ENCODE data around the gene KIF2C.
"Not testable (repeated sequence)": the region's sequence is repeated elsewhere in the genome, so short reads cannot be mapped to it uniquely, and the experiment has no call there.

Gene KIF2C

GRCh38 chr1:44720281-44720680 is 19.4 kb upstream of the KIF2C start:
- DNase-seq, result no peak

GRCh38 chr1:44721485-44722361 is 17.9 kb upstream of the KIF2C start:
- DNase-seq, result peak; percentile 73

GRCh38 chr1:44723064-44723463 is 16.6 kb upstream of the KIF2C start:
- peak; percentile 21 for DNase-seq

- peak; percentile 57 for DNase-seq
Measured at GRCh38 chr1:44723496-44724295, 15.9 kb upstream of the KIF2C start.

GRCh38 chr1:44724296-44724954 is 15.2 kb upstream of the KIF2C start:
- no peak for DNase-seq

- DNase-seq, result no peak
Measured at GRCh38 chr1:44724955-44725698, 14.5 kb upstream of the KIF2C start.

GRCh38 chr1:44730741-44731512 is 8.7 kb upstream of the KIF2C start, which contains the start of gene RNU5D-1:
Gene RNU5D-1 (minus strand): TSS chr1:44731170.
- DNase-seq, result peak; percentile 94

GRCh38 chr1:44733365-44733764 is 6.3 kb upstream of the KIF2C start:
- no peak for DNase-seq

- DNase-seq, result no peak
Measured at GRCh38 chr1:44733784-44734183, 5.9 kb upstream of the KIF2C start.

GRCh38 chr1:44735992-44736391 is 3.6 kb upstream of the KIF2C start:
- DNase-seq, result no peak

- DNase-seq, result not testable (repeated sequence)
Measured at GRCh38 chr1:44738953-44739306, 707 bp upstream of the KIF2C start.

- no peak for DNase-seq
Measured at GRCh38 chr1:44740179-44740617, 561 bp downstream of the KIF2C start.

- no peak for DNase-seq
Measured at GRCh38 chr1:44743211-44743610, 3.6 kb downstream of the KIF2C start.

- DNase-seq, result no peak
Measured at GRCh38 chr1:44747878-44748277, 8.2 kb downstream of the KIF2C start.

- DNase-seq, result no peak
Measured at GRCh38 chr1:44757420-44757819, 17.8 kb downstream of the KIF2C start.

GRCh38 chr1:44759077-44759476 is 19.4 kb downstream of the KIF2C start:
- no peak for DNase-seq

GRCh38 chr1:44760876-44761275 is 21.2 kb downstream of the KIF2C start:
- no peak for DNase-seq

- DNase-seq, result not testable (repeated sequence)
Measured at GRCh38 chr1:44766421-44766820, 26.8 kb downstream of the KIF2C start.

- peak; percentile 85 for DNase-seq
Measured at GRCh38 chr1:44775078-44775929, 35.7 kb downstream of the KIF2C start, which contains the start of gene RPS8. Gene RPS8 (plus strand): TSS chr1:44775540. CDS start chr1:44775597, 57 bp downstream.

GRCh38 chr1:44775930-44776729 is 36.5 kb downstream of the KIF2C start:
- no peak for DNase-seq

Measured in stimulated activated CD4-positive, alpha-beta T cell treated with anti-CD3 and anti-CD28 coated beads, Interleukin-12 subunit alpha, Interleukin-12 subunit beta, amount 100 ng/mL, for 4 hours (primary cell).